Right hindlimb (tissue), 1 donor: ENCODE measurements around the gene SCNN1A.
A peak's percentile ranks its signal among the peaks of the same experiment; 100 is the strongest.

ENCODE experiments used
- DNase-seq: peaks from one replicate; pipeline ENCODE4 v3.0.0-alpha.2; 2018

Gene SCNN1A

GRCh38 chr12:6383572-6384498, 8.5 kb upstream of the SCNN1A start, which contains the start of gene LTBR:
LTBR (plus strand) TSS chr12:6384162; CDS start chr12:6384359, 197 bp downstream.
- peak; percentile 95 for DNase-seq

- DNase-seq: no peak
Observed at GRCh38 chr12:6382982-6383381, 7.6 kb upstream of the SCNN1A start.

- DNase-seq: no peak
Observed at GRCh38 chr12:6382371-6382770, 7.0 kb upstream of the SCNN1A start.

DNA sequence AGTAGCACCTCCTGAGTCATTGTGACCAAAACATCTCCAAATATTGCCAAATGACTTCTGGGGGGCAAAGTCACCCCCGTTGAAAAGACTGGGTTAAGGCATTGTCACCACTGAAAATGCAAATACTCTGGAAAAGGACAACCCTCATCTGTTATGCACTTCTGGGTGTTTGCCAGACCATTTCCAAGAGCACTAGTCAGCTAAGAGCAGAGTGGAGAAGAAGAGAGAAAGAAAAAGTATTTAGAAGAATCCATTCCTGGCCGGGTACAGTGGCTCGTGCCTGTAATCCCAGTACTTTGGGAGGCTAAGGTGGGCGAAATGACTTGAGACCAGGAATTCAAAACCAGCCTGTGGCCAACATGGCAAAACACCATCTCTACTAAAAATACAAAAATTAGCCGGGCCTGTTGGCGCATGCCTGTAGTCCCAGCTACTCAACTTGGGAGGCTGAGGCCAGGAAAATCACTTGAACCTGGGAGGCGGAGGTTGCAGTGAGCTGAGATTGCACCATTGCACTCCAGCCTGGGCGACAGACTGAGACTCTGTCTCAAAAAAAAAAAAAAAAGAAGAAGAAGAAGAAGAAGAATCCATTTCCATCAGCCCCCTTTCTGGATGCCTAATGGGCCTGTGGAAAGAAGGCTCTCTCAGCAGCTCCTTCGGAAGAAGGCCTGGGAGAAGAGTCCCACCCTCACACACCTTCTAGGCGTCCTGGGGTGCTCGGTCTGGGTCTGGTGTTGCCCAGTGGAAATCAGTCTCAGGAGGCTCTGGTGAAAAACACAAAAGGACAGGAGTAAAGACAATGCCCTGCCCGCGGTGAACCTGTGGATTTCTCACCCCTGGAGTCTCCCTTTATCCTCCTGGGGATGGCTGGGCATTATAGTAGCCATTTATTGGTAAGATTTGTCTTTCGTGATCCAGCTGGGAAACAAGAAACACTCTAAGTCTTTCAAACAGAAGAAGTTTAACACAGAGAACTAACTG, 5.1 kb upstream of the SCNN1A start:
- no peak for DNase-seq

GRCh38 chr12:6378709-6379472, 3.5 kb upstream of the SCNN1A start:
- DNase-seq: no peak

DNA sequence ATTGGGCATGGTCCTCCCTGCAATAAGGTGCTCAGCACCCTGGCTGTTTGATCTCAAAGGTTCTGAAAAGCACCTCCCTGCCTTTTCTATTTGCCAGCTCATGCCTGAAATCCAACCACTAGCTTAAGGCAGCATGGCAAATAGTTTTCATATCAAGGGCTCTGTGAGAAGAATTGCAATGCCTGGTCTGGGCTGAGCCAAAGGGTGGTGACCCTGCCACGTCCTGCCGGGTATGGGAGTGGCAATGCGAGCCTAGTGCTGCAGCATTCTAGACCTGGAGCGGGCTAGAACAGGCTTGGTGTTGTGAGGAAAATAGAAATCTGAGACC, 2.3 kb upstream of the SCNN1A start:
- DNase-seq: no peak

GRCh38 chr12:6376870-6377666, 1.7 kb upstream of the SCNN1A start:
- DNase-seq: no peak

GRCh38 chr12:6376079-6376869, 911 bp upstream of the SCNN1A start:
- DNase-seq: peak; percentile 65

- DNase-seq: no peak
Observed at GRCh38 chr12:6374786-6375160, 590 bp downstream of the SCNN1A start.

GRCh38 chr12:6374028-6374785, 1.2 kb downstream of the SCNN1A start:
- DNase-seq: no peak

- DNase-seq: no peak
Observed at GRCh38 chr12:6373022-6373787, 2.2 kb downstream of the SCNN1A start.

DNA sequence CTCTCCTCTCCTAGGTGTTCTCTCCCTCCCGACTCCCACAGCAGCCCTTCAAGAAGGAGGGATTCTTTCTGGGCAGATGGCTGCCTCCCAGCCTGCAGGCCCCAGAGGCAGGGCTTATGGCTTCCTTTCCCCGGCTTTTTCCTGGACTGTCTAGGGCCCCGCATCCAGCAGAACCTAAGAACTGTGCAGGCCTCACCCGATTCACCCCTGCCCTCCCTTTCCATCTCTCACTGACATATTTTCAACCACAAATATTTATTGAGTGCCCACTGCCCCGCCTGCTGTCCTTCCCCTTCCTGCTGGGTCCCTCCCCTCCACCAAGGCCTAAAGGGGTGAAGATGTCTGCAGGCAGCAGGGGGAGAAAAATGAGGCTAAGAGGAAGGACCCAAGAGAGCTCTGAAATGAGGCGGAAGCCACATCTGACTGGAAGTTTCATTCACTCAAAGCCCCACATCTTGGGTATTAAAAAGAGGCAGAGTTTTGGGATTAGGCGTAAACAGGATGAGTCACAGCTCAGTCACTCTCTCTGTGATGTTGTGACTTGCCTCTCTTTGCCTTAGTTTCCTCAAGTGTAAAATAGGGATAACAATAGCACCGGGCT, 2.9 kb downstream of the SCNN1A start:
- peak; percentile 53 for DNase-seq

DNA sequence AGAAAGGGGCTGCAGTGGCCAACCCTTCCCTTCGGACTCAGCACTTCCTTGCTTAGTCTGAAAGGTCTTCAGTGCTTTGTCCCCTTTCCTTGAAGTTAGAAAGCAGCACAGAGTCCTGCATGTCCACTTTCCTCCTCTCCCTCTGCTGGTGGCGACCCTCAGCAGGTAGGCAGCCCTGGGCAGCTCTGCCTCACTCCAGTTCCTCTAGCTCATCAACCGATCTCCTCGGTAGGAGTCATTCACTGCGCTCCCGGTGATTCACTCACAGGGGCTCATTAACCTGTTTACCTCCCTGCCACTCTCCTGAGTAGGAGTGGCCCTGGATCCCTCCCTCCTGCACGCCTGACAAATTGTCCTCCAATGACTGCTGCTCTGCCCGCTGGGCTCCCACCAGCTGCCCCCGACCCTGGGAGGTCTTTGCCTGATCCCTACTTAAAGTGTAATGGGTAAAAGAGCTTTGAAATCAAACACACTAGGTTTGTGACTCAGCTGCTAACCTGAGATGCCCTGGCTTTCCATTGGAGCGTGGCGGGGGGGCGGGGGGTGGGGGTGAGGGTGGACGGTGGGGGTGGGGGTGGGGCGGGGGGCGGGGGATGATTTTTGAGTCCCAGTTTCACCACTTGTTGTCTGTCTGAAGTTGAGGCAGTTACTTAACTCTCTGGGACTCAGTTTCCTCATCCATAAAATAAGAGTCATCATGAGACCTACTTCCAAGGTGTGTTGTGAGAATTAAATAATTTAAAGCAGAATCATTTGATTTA, 4.2 kb downstream of the SCNN1A start:
- no peak for DNase-seq

DNA sequence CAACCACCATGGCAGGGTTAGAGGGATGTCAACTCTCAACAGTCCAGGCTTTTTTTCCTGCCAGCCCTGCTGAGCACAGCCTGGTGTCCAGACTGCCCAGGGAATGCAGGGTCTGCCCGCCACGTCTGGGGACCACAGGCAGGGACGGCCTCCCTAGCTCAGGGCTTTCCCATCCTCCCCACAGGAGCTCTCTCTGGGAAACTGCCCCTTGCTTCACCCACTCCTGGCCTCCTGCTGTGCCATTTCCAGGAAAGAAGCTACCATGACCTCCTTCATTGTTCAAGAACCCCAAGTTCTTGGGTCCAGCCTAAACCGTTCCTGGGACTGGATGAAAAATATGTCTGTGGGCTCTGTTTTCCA, 4.8 kb downstream of the SCNN1A start:
- no peak for DNase-seq

- no peak for DNase-seq
Observed at GRCh38 chr12:6369916-6370575, 5.3 kb downstream of the SCNN1A start.

DNA sequence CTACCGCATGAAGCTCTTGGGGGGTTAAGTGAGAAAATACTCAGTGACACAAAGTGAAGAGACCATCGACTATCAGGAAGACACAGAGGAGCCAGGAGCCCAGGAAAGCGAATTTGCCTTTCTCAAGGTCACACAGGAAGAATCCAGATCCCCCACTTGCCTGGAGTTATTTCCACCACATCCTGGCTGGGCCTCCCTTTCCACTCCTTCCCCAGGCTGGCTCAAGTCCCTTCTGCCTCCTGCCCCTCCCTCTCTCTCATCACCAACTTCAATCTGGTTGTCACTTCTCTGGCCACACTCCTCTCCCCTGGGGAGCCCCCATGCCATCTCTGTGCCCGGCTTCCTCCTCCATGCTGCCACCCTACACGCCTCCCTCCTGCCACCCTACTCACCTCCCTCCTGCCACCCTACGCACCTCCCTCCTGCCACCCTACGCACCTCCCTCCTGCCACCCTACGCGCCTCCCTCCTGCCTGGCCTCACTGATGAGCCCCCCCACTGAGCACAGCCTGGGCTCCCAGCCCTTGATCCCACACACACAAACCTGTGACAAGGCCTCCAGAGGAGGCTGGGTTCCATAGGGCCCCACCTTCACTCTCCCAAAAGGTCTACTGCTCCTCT, 6.3 kb downstream of the SCNN1A start:
- no peak for DNase-seq
